Neural progenitor cell (in vitro differentiated cells): Measurements from ENCODE around the gene ANKRD42. TPM values are rescaled to one million over a fixed set of nuclear protein-coding genes. Genes with fewer than 3 reads are reported as not detected.
A peak's percentile ranks its signal among the peaks of the same experiment; 100 is the strongest.

Source experiments
- DNase-seq: peaks from one replicate; pipeline ENCODE4 v3.0.0-alpha.2; 2016; ENCODE audit warnings: low spot score
- H2AFZ ChIP-seq: fragments of 200-600 bp; sonication (generic); replicated peaks from 2 replicates; pipeline ENCODE4 v1.6.1; 2016; ENCODE audit warnings: antibody characterized with exemption
- H3F3A ChIP-seq: fragments of 200-600 bp; sonication (generic); 2 replicates; pipeline ENCODE4 v1.6.1; 2016; ENCODE audit warnings: antibody characterized with exemption, low read depth
- H3K27ac ChIP-seq: fragments of 200-600 bp; sonication (generic); 2 replicates; pipeline ENCODE4 v1.5.1; 2016; ENCODE audit warnings: mild to moderate bottlenecking
- H3K27me3 ChIP-seq: fragments of 200-600 bp; sonication (generic); 2 replicates; pipeline ENCODE4 v1.6.1; 2016; ENCODE audit warnings: mild to moderate bottlenecking, moderate library complexity
- H3K36me3 ChIP-seq: fragments of 200-600 bp; sonication (generic); 2 replicates; pipeline ENCODE4 v1.5.1; 2016
- H3K4me1 ChIP-seq: fragments of 200-600 bp; sonication (generic); 2 replicates; pipeline ENCODE4 v1.6.1; 2016; ENCODE audit warnings: mixed run types
- H3K4me2 ChIP-seq: fragments of 200-600 bp; sonication (generic); 2 replicates; pipeline ENCODE4 v1.6.1; 2016
- H3K4me3 ChIP-seq: fragments of 200-600 bp; sonication (generic); 2 replicates; pipeline ENCODE4 v1.5.1; 2016
- H3K79me2 ChIP-seq: fragments of 200-600 bp; sonication (generic); 2 replicates; pipeline ENCODE4 v1.6.1; 2016; ENCODE audit warnings: low read depth
- H3K9ac ChIP-seq: fragments of 200-600 bp; sonication (generic); 2 replicates; pipeline ENCODE4 v1.6.1; 2016
- H3K9me3 ChIP-seq: fragments of 200-600 bp; sonication (generic); 2 replicates; pipeline ENCODE4 v1.5.1; 2016; ENCODE audit warnings: low read depth
- H4K20me1 ChIP-seq: fragments of 200-600 bp; sonication (generic); 2 replicates; pipeline ENCODE4 v1.6.1; 2016; ENCODE audit warnings: low read depth
- H3K27ac Mint-ChIP-seq: 3 replicates; pipeline ENCODE4 v1.8.0; 2021; ENCODE audit warnings: mixed read lengths
- H3K27me3 Mint-ChIP-seq: 2 replicates; pipeline ENCODE4 v1.8.0; 2022; ENCODE audit warnings: low read depth, mild to moderate bottlenecking, inconsistent platforms, moderate library complexity, mixed read lengths; ENCODE audit not compliant: insufficient read depth
- H3K36me3 Mint-ChIP-seq: 3 replicates; pipeline ENCODE4 v1.8.0; 2021; ENCODE audit warnings: mixed read lengths
- H3K4me1 Mint-ChIP-seq: 3 replicates; pipeline ENCODE4 v1.8.0; 2021; ENCODE audit warnings: mixed read lengths
- H3K4me3 Mint-ChIP-seq: 3 replicates; pipeline ENCODE4 v1.8.0; 2021; ENCODE audit warnings: mild to moderate bottlenecking, moderate library complexity, mixed read lengths
- H3K9me3 Mint-ChIP-seq: 3 replicates; pipeline ENCODE4 v1.8.0; 2020; ENCODE audit warnings: mixed read lengths
- EZH2 ChIP-seq: fragments of 200-600 bp; sonication (generic); IDR thresholded peaks from 2 replicates; pipeline ENCODE4 v1.6.1; 2017; ENCODE audit warnings: antibody characterized with exemption, mild to moderate bottlenecking, moderate library complexity
- EZH2phosphoT487 ChIP-seq: fragments of 200-600 bp; sonication (generic); IDR thresholded peaks from 2 replicates; pipeline ENCODE4 v1.6.1; 2017; ENCODE audit warnings: antibody characterized with exemption
- total RNA-seq: library from RNA; depleted of rRNA; stranded (reverse); fragments of >200 nt; gene quantifications from 2 replicates; pipeline ENCODE4 v1.2.3, GENCODE V29; 2015; ENCODE audit warnings: low replicate concordance
- TF ChIP-seq, protein P1 (sequence below): fragments of 200-600 bp; sonication (generic); IDR thresholded peaks from 2 replicates; pipeline ENCODE4 v1.5.1; 2017; ENCODE audit warnings: antibody characterized with exemption, mild to moderate bottlenecking

Gene ANKRD42
- total RNA-seq, 1 donor from 2014 or later = 4.4 TPM

DNA sequence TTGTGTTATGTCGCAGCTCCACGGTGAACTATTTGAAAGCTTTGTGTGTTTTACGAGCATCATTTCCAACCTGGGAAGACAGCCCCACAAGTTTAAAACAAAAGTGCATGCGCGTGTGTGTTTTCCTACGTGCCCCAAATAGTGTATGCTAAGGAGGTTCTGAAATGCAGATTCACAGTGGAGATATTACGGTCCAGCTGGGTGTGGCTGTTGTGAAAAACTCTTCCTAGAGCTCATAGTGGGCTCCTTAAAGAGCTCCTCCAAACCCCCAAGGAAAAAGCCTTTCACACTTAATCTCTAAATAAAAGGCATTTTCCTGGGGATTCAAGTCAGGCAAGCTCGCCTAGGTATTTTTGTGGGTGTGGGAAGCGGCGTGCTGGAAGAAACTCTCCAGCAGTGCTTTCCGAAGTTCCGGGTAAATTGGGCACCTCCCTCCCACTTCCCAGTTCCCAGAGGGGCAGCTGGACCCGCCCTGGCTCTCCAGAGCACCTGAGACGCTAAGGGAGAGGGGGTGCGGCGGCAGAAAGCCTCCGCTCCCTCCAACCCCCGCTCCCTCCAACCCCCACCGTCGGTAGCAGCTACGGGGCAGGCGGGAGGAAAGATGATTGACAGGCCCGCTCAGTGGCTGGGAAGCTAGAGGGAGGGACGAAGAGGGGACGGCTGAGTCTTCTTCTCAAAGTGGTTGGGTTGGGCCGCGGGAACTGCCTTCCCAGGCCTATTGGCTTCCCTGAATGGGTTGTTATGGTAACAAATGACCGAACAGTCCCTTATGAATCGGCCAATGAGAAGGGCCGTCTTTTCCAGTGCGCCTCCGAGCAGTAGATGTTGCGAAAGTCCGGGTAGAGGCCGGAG is 37.1 kb upstream of the ANKRD42 start:
- Histone ChIP-seq H3K9ac (no peak overlapping the region), H3K36me3 (peaks cover 7% of the 10 kb centered on the region), H3K9me3 (no peaks in the 10 kb centered on the region), H3F3A (peaks cover 25% of the 10 kb centered on the region), H3K4me3 (peak overlapping the region; percentile 58), H4K20me1 (peaks cover 42% of the 10 kb centered on the region), H3K27ac (peak overlapping the region; percentile 62), H2AFZ (peak overlapping the region; percentile 65), H3K27me3 (no peaks in the 10 kb centered on the region), H3K4me2 (peak overlapping the region; percentile 77), H3K4me1 (peaks cover 13% of the 10 kb centered on the region), H3K79me2 (peaks cover 44% of the 10 kb centered on the region)
- Mint-ChIP-seq H3K27ac (peak overlapping the region; percentile 100), H3K4me1 (peaks cover 25% of the 10 kb centered on the region), H3K36me3 (peaks cover 9% of the 10 kb centered on the region), H3K9me3 (no peaks in the 10 kb centered on the region), H3K27me3 (no peaks in the 10 kb centered on the region), H3K4me3 (peak overlapping the region; percentile 99)
- DNase-seq = peak; percentile 99
- TF ChIP-seq EZH2phosphoT487 (no peak), EZH2 (no peak)
- TF ChIP-seq, protein P1, sequence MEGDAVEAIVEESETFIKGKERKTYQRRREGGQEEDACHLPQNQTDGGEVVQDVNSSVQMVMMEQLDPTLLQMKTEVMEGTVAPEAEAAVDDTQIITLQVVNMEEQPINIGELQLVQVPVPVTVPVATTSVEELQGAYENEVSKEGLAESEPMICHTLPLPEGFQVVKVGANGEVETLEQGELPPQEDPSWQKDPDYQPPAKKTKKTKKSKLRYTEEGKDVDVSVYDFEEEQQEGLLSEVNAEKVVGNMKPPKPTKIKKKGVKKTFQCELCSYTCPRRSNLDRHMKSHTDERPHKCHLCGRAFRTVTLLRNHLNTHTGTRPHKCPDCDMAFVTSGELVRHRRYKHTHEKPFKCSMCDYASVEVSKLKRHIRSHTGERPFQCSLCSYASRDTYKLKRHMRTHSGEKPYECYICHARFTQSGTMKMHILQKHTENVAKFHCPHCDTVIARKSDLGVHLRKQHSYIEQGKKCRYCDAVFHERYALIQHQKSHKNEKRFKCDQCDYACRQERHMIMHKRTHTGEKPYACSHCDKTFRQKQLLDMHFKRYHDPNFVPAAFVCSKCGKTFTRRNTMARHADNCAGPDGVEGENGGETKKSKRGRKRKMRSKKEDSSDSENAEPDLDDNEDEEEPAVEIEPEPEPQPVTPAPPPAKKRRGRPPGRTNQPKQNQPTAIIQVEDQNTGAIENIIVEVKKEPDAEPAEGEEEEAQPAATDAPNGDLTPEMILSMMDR = no peak

- no peak for DNase-seq
- peak within 1 kb of the TSS; percentile 96 for H3K9ac ChIP-seq
- H3K79me2 ChIP-seq = peaks cover 52% of the 10 kb centered on the region
- H2AFZ ChIP-seq = peak within 1 kb of the TSS; percentile 66
- peaks cover 25% of the 10 kb centered on the region for H3F3A ChIP-seq
- Mint-ChIP-seq H3K4me1 (peaks cover 28% of the 10 kb centered on the region), H3K36me3 (peaks cover 16% of the 10 kb centered on the region), H3K27me3 (no peaks in the 10 kb centered on the region), H3K27ac (peak within 1 kb of the TSS; percentile 100), H3K9me3 (no peaks in the 10 kb centered on the region), H3K4me3 (peak within 1 kb of the TSS; percentile 99)
- H3K4me1 ChIP-seq = peaks cover 17% of the 10 kb centered on the region
- peaks cover 49% of the 10 kb centered on the region for H4K20me1 ChIP-seq
- H3K4me2 ChIP-seq = peak within 1 kb of the TSS; percentile 95
- peaks cover 7% of the 10 kb centered on the region for H3K36me3 ChIP-seq
- TF ChIP-seq EZH2 = no peak
- TF ChIP-seq EZH2phosphoT487 = no peak
- TF ChIP-seq, protein P1 = no peak
- H3K9me3 ChIP-seq = no peaks in the 10 kb centered on the region
- H3K27me3 ChIP-seq = no peaks in the 10 kb centered on the region
- H3K4me3 ChIP-seq = peak within 1 kb of the TSS; percentile 91
- H3K27ac ChIP-seq = peak within 1 kb of the TSS; percentile 98
Observed at GRCh38 chr11:83156996-83157593, 36.4 kb upstream of the ANKRD42 start, which contains the start of gene PCF11. TSS of gene PCF11 (plus strand) at chr11:83157131. CDS start at chr11:83157440, 309 bp downstream.

GRCh38 chr11:83157594-83158356 is 35.7 kb upstream of the ANKRD42 start:
- H3K27ac Mint-ChIP-seq = peak overlapping the region; percentile 100
- peaks cover 18% of the 10 kb centered on the region for H3K36me3 Mint-ChIP-seq
- Histone ChIP-seq H3K4me1 (peaks cover 17% of the 10 kb centered on the region), H3K79me2 (peaks cover 59% of the 10 kb centered on the region), H3K4me2 (peak overlapping the region; percentile 95), H3F3A (peaks cover 25% of the 10 kb centered on the region), H3K9ac (peak overlapping the region; percentile 96), H3K27ac (peak overlapping the region; percentile 98), H3K9me3 (no peaks in the 10 kb centered on the region), H4K20me1 (peaks cover 56% of the 10 kb centered on the region), H3K36me3 (peaks cover 7% of the 10 kb centered on the region), H3K27me3 (no peaks in the 10 kb centered on the region), H2AFZ (no peak overlapping the region), H3K4me3 (peak overlapping the region; percentile 91)
- TF ChIP-seq, protein P1 = no peak
- TF ChIP-seq EZH2phosphoT487 (no peak), EZH2 (no peak)
- peaks cover 28% of the 10 kb centered on the region for H3K4me1 Mint-ChIP-seq
- no peaks in the 10 kb centered on the region for H3K27me3 Mint-ChIP-seq
- peak; percentile 62 for DNase-seq
- H3K9me3 Mint-ChIP-seq = no peaks in the 10 kb centered on the region
- H3K4me3 Mint-ChIP-seq = peak overlapping the region; percentile 99
